Dedifferentiated amniotic fluid mesenchymal stem cell (primary cell): ENCODE data around the gene ROBO4.

Experiments
- DNase-seq: peaks from one replicate; pipeline ENCODE4 v3.0.0-alpha.2; 2016; ENCODE audit errors: extremely low spot score

Gene ROBO4

GRCh38 chr11:124897674-124898262 is at the start of gene ROBO4:
ROBO4 (minus strand) TSS chr11:124897865; CDS start chr11:124897795, 70 bp downstream.
- DNase-seq: no peak

- no peak for DNase-seq
Measured at GRCh38 chr11:124946735-124947141, 49.1 kb upstream of the ROBO4 start.

GRCh38 chr11:124945826-124946225 is 48.2 kb upstream of the ROBO4 start:
- no peak for DNase-seq

GRCh38 chr11:124944565-124944964 is 46.9 kb upstream of the ROBO4 start:
- DNase-seq: no peak

- no peak for DNase-seq
Measured at GRCh38 chr11:124943741-124944140, 46.1 kb upstream of the ROBO4 start.

- no peak for DNase-seq
Measured at GRCh38 chr11:124943254-124943616, 45.6 kb upstream of the ROBO4 start.

- DNase-seq: no peak
Measured at GRCh38 chr11:124942466-124943253, 45.0 kb upstream of the ROBO4 start.

GRCh38 chr11:124941703-124942102 is 44.0 kb upstream of the ROBO4 start:
- DNase-seq: no peak

GRCh38 chr11:124938970-124939369 is 41.3 kb upstream of the ROBO4 start:
- no peak for DNase-seq

- DNase-seq: no peak
Measured at GRCh38 chr11:124938206-124938765, 40.6 kb upstream of the ROBO4 start.

GRCh38 chr11:124937336-124937935 is 39.8 kb upstream of the ROBO4 start:
- DNase-seq: no peak

GRCh38 chr11:124935548-124936514 is 38.2 kb upstream of the ROBO4 start, which contains the start of gene HEPACAM:
HEPACAM (minus strand) TSS chr11:124936047; CDS start chr11:124936006, 41 bp downstream.
- DNase-seq: no peak

- DNase-seq: peak; percentile 34
Measured at GRCh38 chr11:124934862-124935547, 37.3 kb upstream of the ROBO4 start.

GRCh38 chr11:124930799-124931198 is 33.1 kb upstream of the ROBO4 start:
- no peak for DNase-seq

- no peak for DNase-seq
Measured at GRCh38 chr11:124928942-124929665, 31.4 kb upstream of the ROBO4 start.

GRCh38 chr11:124923296-124923695 is 25.6 kb upstream of the ROBO4 start:
- no peak for DNase-seq

GRCh38 chr11:124922831-124923230 is 25.2 kb upstream of the ROBO4 start:
- no peak for DNase-seq

GRCh38 chr11:124920870-124921609 is 23.4 kb upstream of the ROBO4 start:
- DNase-seq: peak; percentile 27

GRCh38 chr11:124920356-124920755 is 22.7 kb upstream of the ROBO4 start:
- DNase-seq: no peak
